ENCODE measurements around the gene OR2M5. TPM values are rescaled to one million over a fixed set of nuclear protein-coding genes. Genes with fewer than 3 reads are reported as not detected.

The OR2M5 gene, protein sequence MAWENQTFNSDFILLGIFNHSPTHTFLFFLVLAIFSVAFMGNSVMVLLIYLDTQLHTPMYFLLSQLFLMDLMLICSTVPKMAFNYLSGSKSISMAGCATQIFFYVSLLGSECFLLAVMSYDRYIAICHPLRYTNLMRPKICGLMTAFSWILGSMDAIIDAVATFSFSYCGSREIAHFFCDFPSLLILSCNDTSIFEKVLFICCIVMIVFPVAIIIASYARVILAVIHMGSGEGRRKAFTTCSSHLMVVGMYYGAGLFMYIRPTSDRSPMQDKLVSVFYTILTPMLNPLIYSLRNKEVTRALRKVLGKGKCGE
- not detected for polyA plus RNA-seq (2013, experiment 1 of 2; ENCODE audit: insufficient read length)
- polyA plus RNA-seq (2013, experiment 2 of 2; ENCODE audit: insufficient read length): not detected

DNA sequence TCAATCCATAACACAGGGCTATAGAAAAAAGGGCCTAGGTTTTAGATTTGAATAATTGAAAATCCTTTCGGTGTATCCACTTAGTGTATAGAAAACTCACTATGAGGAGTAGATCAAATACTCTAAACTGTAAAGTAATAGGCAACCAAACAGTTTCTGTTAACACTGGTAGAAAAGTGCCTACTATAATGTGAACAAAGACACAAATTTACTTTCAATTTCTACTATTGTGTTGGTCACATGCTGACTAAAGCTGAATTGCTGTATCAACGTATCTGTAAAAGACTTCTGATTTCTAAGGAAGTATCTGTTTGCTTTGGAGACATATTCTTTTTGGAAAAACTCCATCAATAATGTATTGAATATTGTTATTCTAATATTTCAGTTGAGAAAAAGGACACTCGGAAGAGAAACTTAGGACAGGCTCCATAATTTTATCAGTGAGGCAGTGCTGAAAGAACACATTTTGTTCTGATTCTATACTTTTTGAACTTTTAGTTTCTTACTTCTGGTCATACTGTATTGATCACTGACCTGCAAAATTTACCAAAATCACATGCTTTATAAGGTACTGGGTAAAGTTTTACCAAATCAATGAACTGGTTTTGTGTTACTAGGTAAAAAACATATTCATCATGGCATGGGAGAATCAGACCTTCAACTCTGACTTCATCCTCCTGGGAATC is at the start of gene OR2M5:
Gene OR2M5, plus strand, starts transcription at position 636 of the 686 bp plus-strand sequence. Its CDS starts 0 bp downstream, at position 636.
- DNase-seq: no peak

DNA sequence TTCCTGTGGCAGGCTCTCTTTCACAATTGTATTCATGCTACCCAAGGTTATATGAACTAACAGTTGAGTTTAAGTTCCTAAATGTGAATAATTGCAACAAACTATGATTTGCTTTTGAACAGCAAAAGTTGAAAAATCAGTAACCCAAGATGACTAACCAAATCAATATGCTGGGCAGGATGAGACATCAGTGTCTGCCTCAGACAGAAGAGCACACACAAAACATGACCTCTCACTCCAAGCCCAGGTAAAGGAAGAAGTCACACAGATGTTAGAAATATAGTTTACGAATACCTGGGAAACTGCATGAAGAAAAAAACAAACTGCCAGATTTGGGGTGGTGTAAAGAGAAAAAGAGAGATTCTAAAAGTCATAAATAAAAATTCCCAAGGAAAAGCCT is 46.4 kb upstream of the OR2M5 start:
- no peak for DNase-seq

DNA sequence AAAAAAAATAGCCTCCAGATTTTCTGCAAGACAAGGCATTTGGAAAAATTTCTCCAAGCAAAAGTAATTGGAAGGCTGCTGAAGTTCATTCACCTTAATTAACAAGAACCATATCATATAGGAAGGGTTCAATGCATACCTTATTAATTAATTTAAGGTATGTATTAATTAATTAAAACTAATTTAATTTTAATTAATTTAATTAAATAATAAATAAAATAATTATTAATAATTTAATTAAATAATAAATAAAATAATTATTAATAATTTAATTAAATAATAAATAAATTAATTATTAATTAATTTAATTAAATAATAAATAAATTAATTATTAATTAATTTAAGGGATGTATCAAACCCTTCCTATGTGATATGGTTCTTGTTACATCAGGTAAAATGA is 42.1 kb upstream of the OR2M5 start:
- no peak for DNase-seq

DNA sequence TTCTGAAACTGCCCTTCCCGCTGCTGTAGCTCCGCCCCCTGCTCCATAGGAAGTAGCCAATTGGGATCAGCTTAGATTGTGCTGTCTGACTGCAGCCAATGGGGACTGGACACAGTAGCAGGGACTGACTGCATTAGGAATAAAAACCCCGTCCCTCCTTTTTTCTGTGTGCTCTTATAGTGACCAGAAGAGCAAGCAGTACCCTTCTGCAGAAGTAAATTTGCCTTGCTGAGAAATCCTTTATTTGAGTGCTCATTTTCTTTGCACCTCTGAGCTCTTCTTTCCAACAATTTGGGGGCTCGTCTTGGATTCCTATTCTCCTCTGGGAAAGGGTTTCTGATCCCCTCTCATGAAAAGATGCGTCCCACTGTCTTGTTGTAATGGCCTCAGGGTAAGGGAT is 33.8 kb upstream of the OR2M5 start:
- no peak for DNase-seq

DNA sequence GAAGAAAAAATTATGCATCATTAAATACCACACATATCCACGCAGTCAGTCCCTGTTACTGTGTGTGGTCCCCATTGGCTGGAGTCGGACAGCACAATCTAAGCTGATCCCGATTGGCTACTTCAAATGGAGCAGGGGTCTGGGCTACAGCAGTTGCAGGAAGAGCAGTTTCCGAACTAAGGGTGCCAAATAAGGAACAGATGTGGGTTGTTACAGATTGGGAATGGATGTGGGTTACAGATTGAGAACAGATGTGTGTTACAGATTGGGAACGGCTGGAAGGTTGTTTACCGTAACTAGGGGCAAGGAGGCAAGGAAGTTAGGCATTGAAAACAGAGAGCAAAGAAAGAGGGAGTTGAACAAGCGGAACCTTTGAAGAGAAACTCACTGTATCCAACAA is 30.1 kb upstream of the OR2M5 start:
- DNase-seq: no peak

DNA sequence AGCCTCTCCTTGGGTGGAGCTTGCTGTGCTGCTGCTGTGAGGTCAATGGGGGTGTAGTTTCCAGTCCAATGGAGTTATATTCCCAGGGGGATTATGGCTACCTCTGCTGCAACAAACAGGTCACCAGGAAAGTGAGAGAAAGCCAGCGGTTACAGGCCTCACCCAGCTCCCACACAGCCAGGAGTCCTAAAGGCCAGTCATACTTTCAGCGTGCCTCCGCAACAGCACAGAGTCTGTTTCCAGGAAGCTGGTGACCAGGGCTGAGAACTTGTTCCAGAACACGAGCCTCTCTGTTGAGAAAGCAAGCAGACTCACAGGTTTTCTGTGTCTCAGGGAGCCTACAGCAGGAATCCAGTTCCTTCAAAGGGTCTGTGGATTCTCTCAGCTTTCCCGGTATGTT is 17.3 kb upstream of the OR2M5 start:
- DNase-seq: no peak

DNA sequence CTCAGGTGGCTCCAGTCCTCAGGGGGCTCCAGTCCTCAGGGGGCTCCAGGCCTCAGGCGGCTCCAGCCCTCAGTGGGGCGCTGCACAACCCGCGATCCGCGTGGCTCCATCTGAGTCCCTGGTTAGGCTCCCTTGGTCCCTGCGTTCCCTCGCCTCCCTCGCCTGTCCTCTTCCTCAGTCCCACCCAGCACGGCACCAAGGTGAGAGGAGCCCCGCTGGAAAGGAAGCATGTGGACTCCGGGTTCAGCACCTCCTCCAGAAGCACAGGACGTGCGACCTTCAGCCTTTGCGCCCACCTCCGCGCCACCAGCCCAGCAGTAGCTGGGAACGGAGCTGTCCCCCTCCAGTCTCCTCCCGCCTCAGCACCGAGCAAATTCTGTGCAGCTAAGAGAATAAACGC is 8.1 kb upstream of the OR2M5 start:
- no peak for DNase-seq

DNA sequence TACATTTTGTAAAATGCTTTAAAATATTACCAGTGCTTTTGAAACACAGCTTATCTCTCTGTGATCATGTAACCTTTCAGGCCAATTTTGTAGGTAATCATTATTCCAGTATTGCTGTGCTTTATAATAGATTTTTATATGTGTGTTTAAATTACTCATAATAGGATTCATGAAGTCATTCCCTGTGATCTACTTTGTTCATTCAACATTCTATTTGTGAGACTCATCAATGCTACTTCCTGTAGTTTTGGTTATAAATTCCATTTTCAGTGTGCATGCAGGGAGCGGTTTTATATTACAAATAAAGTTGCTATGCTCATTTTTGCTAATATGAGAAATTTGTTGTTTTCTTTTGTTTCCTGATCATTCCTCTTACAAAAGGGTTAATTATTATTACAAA is 4.1 kb upstream of the OR2M5 start:
- no peak for DNase-seq

DNA sequence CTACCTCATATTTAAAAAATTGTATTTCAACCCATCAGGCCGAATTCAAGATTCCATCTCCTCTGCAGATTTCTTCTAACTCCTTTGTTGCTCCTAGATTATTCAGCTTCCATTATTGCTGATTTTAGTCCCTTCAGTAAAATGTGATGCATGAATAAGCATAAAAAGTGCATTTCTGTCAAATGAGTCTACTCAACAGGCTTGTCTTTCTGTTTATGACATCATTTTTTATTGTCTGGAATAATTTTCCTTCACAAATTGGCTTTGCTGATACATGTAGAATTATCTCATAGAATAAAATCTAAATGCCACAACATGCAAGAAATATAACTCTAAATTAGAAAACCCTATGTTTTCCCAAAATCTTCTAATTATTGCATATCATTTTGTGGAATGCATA is 1.6 kb upstream of the OR2M5 start:
- DNase-seq: no peak

DNA sequence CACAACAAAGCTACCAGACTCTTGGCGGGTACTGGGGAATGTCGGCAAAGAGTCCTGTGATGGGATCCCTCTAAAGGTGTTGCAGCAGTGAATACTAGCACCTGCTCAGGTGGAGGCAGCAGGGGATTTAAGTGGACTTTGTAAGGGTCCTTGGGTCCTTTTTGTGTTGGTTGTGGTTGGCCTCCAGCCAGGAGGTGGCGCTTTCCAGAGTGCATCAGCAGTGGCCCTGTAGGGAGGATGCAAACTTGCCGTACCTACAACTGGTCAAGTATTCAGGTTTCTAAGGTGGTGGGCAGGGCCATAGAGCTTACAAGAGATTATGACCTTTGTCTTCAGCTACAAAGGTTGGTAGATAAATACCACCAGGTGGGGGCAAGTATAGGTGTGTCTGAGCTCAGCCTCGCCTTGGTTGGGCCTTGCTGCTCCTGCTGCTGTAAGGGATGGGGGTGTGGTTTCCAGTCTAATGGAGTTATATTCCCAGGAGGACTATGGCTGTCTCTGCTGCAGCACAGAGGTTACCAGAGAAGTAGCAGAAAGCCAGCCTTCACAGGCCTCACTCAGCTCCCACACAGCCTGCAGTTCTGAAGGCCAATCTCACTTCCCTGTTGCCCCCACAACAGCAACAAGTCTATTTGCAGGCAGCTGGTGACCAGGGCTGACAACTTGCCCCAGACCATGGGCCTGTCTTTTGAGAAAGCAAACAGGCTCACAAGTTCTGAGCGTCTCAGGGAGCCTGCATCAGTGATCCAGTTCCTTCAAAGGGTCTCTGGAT is 7.3 kb downstream of the OR2M5 start:
- no peak for DNase-seq

DNA sequence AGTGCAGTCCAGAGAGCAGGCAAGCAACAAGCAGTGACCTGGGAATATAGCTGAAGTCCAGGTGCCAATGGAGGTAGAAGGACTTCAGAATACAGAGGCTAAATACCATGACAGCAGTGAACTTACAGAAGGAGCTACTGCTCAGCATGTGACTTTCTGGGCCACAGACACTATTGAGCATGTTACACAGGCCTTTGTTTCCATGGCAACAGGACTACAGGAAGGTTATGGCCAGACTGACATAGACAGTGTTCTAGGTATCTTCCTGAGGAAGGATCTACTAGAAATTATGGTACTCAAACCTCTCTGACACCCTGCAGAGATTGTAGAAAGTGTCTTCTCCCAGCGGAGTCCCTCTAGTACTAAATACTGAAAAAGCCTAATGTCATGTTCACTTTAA is 11.0 kb downstream of the OR2M5 start:
- DNase-seq: no peak

DNA sequence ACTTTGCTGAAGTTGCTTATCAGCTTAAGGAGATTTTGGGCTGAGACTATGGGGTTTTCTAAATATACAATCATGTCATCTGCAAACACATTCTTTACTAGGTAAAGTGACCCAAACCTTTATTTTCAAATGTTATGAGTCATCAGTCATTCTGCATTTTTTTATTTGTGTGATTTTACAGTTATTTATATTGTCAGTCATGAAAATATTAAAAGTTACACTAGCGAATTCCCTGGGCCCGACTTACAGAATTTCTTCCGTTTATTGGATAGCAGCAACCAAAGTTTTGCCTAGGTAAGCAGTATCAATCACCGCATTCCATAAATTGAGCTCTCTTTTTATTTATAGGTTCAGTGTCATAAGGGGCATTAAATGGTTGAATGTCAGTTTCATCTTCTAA is 13.8 kb downstream of the OR2M5 start:
- no peak for DNase-seq

DNA sequence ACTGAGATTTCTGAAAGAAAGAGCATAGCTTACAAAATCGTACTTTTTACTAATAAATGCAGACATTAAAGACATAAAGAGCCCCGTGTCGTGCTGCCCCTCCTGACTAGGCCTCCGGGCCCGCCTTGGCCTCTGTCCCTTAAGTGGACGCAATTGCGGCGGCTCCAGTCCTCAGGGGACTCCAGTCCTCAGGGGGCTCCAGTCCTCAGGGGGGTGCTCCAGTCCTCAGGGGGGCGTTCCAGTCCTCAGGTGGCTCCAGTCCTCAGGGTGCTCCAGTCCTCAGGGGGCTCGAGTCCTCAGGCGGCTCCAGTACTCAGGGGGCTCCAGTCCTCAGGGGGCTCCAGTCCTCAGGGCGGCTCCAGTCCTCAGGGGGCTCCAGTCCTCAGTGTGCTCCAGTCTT is 19.1 kb downstream of the OR2M5 start:
- no peak for DNase-seq

DNA sequence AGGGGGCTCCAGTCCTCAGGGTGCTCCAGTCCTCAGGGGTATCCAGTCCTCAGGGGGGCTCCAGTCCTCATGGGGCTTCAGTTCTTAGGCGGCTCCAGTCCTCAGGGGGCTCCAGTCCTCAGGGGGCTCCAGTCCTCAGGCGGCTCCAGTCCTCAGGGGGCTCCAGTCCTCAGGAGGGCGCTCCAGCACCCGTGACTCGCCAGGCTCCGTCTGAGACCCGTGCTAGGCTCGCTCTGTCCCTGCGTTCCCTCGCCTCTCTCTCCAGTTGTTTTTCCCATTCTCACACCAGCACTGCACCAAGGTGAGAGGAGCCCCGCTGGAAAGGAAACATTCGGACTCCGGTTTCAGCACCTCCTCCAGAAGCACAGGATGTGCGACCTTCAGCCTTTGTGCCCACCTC is 20.2 kb downstream of the OR2M5 start:
- DNase-seq: no peak

DNA sequence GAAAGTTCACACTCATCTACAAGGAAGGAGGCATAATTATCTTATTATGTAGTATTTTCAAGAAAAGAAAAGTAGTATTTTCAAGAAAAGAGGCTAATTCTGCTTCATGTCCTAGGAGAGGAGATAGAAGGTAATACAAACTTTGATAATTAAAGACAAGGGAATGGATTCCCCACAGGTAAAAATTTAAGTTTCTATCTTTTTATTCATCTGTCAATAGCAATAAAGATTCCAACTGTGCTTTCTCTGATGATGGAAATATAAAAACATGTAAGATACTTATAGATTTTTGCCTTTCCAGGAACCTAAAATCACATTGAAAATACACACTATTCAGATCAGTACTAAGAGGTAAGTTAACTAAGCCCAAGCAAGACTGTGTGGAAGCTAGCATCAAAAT is 29.6 kb downstream of the OR2M5 start, which contains the start of gene OR2M2:
Gene OR2M2, plus strand, starts transcription at position 301 of the 400 bp plus-strand sequence. CDS start 5,165 bp downstream, outside the sequence.
- DNase-seq: no peak

DNA sequence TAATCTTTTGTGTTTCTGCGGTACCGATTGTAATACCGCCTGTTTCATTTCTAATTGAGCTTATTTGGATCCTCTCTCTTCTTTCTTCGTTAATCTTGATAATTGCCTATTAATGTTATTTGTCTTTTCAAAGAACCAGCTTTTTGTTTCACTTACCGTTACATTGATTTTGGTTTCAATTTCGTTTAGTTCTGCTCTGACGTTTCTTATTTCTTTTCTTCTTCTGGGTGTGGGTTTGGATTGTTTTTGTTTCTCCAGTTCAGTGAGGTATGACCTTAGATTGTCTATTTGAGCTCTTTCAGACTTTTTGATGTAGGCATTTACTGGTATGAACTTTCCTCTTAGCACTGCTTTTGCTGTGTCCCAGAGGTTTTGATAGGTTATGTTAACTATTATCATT is 39.0 kb downstream of the OR2M5 start:
- DNase-seq: no peak

DNA sequence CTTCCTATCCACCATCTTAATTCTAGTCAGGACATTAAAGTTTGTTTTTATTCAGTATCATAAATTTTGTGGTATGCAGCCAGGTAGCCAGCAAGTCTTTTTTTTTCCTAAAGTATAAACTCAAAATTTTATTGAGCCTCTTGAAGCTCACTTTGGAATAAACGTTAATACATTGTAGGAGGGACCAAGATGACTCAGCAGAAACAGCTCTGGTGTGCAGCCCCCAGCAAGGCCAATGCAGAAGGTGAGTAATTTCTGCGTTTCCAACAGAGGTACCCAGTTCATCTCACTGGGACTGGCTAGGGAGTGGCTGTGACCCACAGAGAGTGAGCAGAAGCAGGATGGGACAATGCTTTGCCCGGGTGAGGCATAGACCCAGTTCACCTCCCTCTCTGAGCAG is 42.4 kb downstream of the OR2M5 start:
- no peak for DNase-seq

DNA sequence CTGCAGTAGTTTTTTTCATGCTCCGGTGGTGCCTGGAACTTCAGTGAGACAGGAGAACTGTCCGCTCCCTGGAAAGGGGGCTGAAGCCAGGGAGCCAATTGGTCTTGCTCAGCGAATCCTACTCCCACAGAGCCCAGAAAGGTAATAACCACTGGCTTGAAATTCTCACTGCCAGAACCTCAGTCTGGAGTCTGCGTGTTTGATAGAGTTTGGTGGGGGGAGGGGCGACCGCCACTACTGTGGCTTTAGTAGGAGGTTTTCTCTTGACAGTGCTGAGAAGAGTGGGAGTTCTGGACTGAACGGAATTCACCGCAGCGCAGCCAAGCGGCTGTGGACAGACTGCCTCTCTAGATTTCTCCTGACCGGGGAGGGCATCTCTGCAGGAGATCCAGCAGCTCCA is 44.1 kb downstream of the OR2M5 start:
- DNase-seq: no peak

DNA sequence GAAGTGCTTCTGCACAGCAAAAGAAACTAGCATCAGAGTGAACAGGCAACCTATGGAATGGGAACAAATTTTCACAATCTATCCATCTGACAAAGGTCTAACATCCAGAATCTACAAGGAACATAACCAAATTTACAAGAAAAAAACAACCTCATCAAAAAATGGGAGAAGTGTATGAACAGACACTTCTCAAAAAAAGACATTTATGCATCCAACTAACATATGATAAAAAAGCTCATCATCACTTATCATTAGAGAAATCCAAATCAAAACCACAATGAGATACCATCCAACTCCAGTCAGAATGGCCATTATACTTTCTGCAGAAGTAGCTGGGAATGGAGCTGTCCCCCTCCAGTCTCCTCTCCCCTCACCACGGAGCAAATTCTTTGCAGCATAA is 49.2 kb downstream of the OR2M5 start:
- no peak for DNase-seq

Measured in fibroblast of skin of scalp (primary cell).